Testis (tissue), 2 donors: ENCODE results near the gene PLXNB1.

Source experiments
- POLR2A ChIP-seq: fragments of 450-650 bp; IDR thresholded peaks from one replicate; pipeline ENCODE4 v1.6.1; 2017; ENCODE audit warnings: antibody characterized with exemption, mild to moderate bottlenecking, moderate library complexity
- TF ChIP-seq, protein P1 (sequence below), 3 experiments: fragments of 450-650 bp in 2 of 3; fragments of 200-600 bp in 1 of 3; sonication (generic) in 1 of 3; IDR thresholded peaks; one replicate each; pipeline ENCODE4 v1.5.1; 2016 to 2019; ENCODE audit warnings: antibody characterized with exemption in 3 of 3, mild to moderate bottlenecking in 2 of 3, moderate library complexity in 1 of 3

DNA sequence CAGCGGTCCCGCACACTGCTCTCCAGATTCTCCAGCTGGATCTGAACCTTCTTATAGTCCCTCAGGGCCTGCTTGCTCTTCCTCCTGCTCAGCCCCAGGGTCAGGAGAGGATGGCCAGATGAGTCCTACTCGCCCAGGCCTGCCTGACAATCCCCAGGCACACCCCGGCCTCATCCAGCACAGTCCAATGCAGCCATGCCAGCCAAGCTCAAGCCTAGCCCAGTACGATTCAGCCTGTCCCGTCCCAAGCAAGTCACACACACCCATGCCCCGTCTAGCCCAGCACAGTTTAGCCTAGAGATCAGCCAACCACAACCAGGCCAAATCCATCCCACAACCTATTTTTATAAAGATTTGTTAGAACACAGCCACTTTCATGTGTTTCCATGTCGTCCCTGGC lies 16.8 kb downstream of the PLXNB1 start:
- TF ChIP-seq, protein P1, sequence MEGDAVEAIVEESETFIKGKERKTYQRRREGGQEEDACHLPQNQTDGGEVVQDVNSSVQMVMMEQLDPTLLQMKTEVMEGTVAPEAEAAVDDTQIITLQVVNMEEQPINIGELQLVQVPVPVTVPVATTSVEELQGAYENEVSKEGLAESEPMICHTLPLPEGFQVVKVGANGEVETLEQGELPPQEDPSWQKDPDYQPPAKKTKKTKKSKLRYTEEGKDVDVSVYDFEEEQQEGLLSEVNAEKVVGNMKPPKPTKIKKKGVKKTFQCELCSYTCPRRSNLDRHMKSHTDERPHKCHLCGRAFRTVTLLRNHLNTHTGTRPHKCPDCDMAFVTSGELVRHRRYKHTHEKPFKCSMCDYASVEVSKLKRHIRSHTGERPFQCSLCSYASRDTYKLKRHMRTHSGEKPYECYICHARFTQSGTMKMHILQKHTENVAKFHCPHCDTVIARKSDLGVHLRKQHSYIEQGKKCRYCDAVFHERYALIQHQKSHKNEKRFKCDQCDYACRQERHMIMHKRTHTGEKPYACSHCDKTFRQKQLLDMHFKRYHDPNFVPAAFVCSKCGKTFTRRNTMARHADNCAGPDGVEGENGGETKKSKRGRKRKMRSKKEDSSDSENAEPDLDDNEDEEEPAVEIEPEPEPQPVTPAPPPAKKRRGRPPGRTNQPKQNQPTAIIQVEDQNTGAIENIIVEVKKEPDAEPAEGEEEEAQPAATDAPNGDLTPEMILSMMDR (IDR thresholded peaks at IDR 0.05), result no peak
- TF ChIP-seq POLR2A, result no peak
